HepG2 (cell line): Measurements from ENCODE around the gene NGEF.

Experiments
- HCFC1 ChIP-seq: fragments of 150-350 bp; IDR thresholded peaks from 2 replicates; pipeline ENCODE4 v1.6.1; 2014; ENCODE audit warnings: low read depth, low read length
- KAT7 ChIP-seq: IDR thresholded peaks from 2 replicates; pipeline ENCODE4 v1.6.1; 2018; ENCODE audit warnings: borderline replicate concordance, missing compliant biosample characterization
- POLR2A ChIP-seq, 2 experiments: IDR thresholded peaks; 2 replicates each; pipeline ENCODE4 v1.6.1; 2011; ENCODE audit warnings: low read depth in 2 of 2, low read length in 2 of 2, mild to moderate bottlenecking in 1 of 2, moderate library complexity in 1 of 2; ENCODE audit not compliant: insufficient read depth in 1 of 2
- ZNF264 ChIP-seq: sonication (generic); formaldehyde crosslinking; IDR thresholded peaks from 2 replicates; pipeline ENCODE4 v1.4.0; 2020; ENCODE audit warnings: missing genetic modification reagents
- TF ChIP-seq, protein P1 (sequence below): sonication (generic); formaldehyde crosslinking; IDR thresholded peaks from 2 replicates; pipeline ENCODE4 v1.5.0; 2020; ENCODE audit warnings: mild to moderate bottlenecking, missing genetic modification reagents, moderate library complexity

DNA sequence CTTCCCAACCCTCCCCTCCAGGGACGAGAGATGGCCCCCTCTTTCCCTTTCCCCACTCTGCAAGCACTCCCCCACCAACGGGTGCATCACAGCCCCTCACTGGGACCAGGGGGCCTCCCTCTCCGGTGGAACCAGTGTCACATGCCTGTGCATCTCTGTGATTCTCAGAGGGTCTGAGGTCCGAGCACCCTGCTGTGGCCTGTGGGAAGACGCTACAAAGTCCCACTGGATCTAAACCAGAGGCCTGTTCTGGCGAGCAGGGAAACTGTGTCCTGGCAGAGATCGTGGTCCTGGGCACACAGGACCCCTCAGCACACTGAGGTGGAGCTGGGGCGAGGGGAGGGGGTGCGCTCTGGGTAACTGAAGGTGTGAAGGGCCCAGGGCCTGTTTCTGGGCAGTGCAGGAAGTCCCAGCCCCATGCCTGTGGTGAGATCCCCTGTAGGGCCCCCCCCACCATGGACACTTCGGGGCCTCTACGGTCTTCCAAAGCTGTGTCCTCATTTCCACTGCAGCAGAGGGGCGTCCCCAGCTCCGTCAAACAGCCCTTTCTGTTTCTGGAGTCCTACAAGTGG is 135.0 kb downstream of the NGEF start:
- TF ChIP-seq, protein P1, sequence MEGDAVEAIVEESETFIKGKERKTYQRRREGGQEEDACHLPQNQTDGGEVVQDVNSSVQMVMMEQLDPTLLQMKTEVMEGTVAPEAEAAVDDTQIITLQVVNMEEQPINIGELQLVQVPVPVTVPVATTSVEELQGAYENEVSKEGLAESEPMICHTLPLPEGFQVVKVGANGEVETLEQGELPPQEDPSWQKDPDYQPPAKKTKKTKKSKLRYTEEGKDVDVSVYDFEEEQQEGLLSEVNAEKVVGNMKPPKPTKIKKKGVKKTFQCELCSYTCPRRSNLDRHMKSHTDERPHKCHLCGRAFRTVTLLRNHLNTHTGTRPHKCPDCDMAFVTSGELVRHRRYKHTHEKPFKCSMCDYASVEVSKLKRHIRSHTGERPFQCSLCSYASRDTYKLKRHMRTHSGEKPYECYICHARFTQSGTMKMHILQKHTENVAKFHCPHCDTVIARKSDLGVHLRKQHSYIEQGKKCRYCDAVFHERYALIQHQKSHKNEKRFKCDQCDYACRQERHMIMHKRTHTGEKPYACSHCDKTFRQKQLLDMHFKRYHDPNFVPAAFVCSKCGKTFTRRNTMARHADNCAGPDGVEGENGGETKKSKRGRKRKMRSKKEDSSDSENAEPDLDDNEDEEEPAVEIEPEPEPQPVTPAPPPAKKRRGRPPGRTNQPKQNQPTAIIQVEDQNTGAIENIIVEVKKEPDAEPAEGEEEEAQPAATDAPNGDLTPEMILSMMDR (CRISPR knock-in tag): no peak
- TF ChIP-seq POLR2A (IDR thresholded peaks at IDR 0.05; ENCODE audit: insufficient read depth in 1 of 2, low read depth in 2 of 2, low read length in 2 of 2) (no peak), KAT7 (no peak), ZNF264 (CRISPR knock-in tag) (no peak), HCFC1 (no peak)
